Stimulated activated CD8-positive, alpha-beta memory T cell treated with anti-CD3 and anti-CD28 coated beads, Interleukin-15, amount 100 ng/mL, for 48 hours (primary cell): ENCODE measurements around the gene DCAF6.

Experiments
- DNase-seq, 2 donors: peaks; one replicate each; pipeline ENCODE4 v3.0.0-alpha.2; 2020; ENCODE audit warnings: low read depth in 2 of 2

The DCAF6 gene

GRCh38 chr1:167968569-167968968, 32.1 kb downstream of the DCAF6 start:
- no peak for DNase-seq

GRCh38 chr1:167973832-167974231, 37.3 kb downstream of the DCAF6 start:
- DNase-seq: no peak

GRCh38 chr1:167974698-167975097, 38.2 kb downstream of the DCAF6 start:
- no peak for DNase-seq

- no peak for DNase-seq
These were observed 40.8 kb downstream of the DCAF6 start for GRCh38 chr1:167977245-167977644.

GRCh38 chr1:167981933-167982332, 45.5 kb downstream of the DCAF6 start:
- DNase-seq: no peak

GRCh38 chr1:167983797-167984420, 47.4 kb downstream of the DCAF6 start:
- no peak for DNase-seq

- no peak for DNase-seq
These were observed 48.5 kb downstream of the DCAF6 start for GRCh38 chr1:167984886-167985489.

GRCh38 chr1:167987174-167987573, 50.7 kb downstream of the DCAF6 start:
- DNase-seq: no peak

GRCh38 chr1:167991546-167991945, 55.1 kb downstream of the DCAF6 start:
- no peak for DNase-seq

- no peak for DNase-seq
These were observed 57.2 kb downstream of the DCAF6 start for GRCh38 chr1:167993720-167994119.

GRCh38 chr1:167994560-167994959, 58.1 kb downstream of the DCAF6 start:
- no peak for DNase-seq

- DNase-seq: no peak
These were observed 58.6 kb downstream of the DCAF6 start for GRCh38 chr1:167995038-167995437.

- no peak for DNase-seq
These were observed 59.8 kb downstream of the DCAF6 start for GRCh38 chr1:167996266-167996665.

GRCh38 chr1:167997037-167997575, 60.6 kb downstream of the DCAF6 start:
- DNase-seq: no peak

- no peak for DNase-seq
These were observed 63.4 kb downstream of the DCAF6 start for GRCh38 chr1:167999877-168000276.

GRCh38 chr1:168000656-168001055, 64.2 kb downstream of the DCAF6 start:
- DNase-seq: no peak

GRCh38 chr1:168001213-168001612, 64.7 kb downstream of the DCAF6 start:
- DNase-seq: no peak

- no peak for DNase-seq
These were observed 68.0 kb downstream of the DCAF6 start for GRCh38 chr1:168004531-168004930.

GRCh38 chr1:168005529-168005928, 69.0 kb downstream of the DCAF6 start:
- no peak for DNase-seq

GRCh38 chr1:168007691-168008090, 71.2 kb downstream of the DCAF6 start:
- DNase-seq: no peak

- DNase-seq: no peak
These were observed 72.1 kb downstream of the DCAF6 start for GRCh38 chr1:168008595-168008994.

GRCh38 chr1:168009322-168009721, 72.8 kb downstream of the DCAF6 start:
- DNase-seq: no peak

- no peak for DNase-seq
These were observed 82.9 kb downstream of the DCAF6 start for GRCh38 chr1:168019407-168019806.

- DNase-seq: no peak
These were observed 94.7 kb downstream of the DCAF6 start for GRCh38 chr1:168031198-168031597.
